ENCODE results near the gene LIPT1. TPM values are rescaled to one million over a fixed set of nuclear protein-coding genes. Genes with fewer than 3 reads are reported as not detected.
"Not testable (repeated sequence)": the region's sequence is repeated elsewhere in the genome, so short reads cannot be mapped to it uniquely, and the experiment has no call there.

Gene LIPT1
- total and polyA plus RNA-seq, 2 donors from 2014 or later: 10.3 to 12.2 TPM

- Histone ChIP-seq H3K27me3 (ENCODE audit: control insufficient read depth, insufficient read depth, low read length) (no peaks in the 10 kb centered on the region), H3K9ac (ENCODE audit: low read length in 3 of 3) (no peak overlapping the region), H3K36me3 (ENCODE audit: control insufficient read depth in 2 of 3, insufficient read depth in 3 of 3, low read length in 3 of 3) (no peaks in the 10 kb centered on the region), H3K9me3 (ENCODE audit: control insufficient read depth in 2 of 3, insufficient read depth in 1 of 3, low read length in 3 of 3) (no peaks in the 10 kb centered on the region), H3K4me1 (ENCODE audit: control insufficient read depth in 2 of 3, insufficient read depth in 2 of 3, low read depth in 1 of 3, low read length in 3 of 3) (no peaks in the 10 kb centered on the region), H3K27ac (ENCODE audit: low read depth in 2 of 2, low read length in 2 of 2) (no peak overlapping the region), H3K4me3 (ENCODE audit: low read length in 3 of 3) (no peak overlapping the region)
- TF ChIP-seq CTCF (IDR thresholded peaks at IDR 0.05; ENCODE audit: borderline replicate concordance, extremely low read depth, insufficient read depth): no peak
- DNase-seq (no peak), FAIRE-seq (no peak)
- intact Hi-C loops (cut with DNase I): no loop called here
These were observed 42.8 kb upstream of the LIPT1 start for GRCh38 chr2:99111945-99112344.

GRCh38 chr2:99112617-99113016 is 42.1 kb upstream of the LIPT1 start:
- TF ChIP-seq CTCF (IDR thresholded peaks at IDR 0.05; ENCODE audit: borderline replicate concordance, extremely low read depth, insufficient read depth): no peak
- Histone ChIP-seq H3K9me3 (ENCODE audit: control insufficient read depth in 2 of 3, insufficient read depth in 1 of 3, low read length in 3 of 3) (no peaks in the 10 kb centered on the region), H3K27ac (ENCODE audit: low read depth in 2 of 2, low read length in 2 of 2) (no peak overlapping the region), H3K27me3 (ENCODE audit: control insufficient read depth, insufficient read depth, low read length) (no peaks in the 10 kb centered on the region), H3K4me1 (ENCODE audit: control insufficient read depth in 2 of 3, insufficient read depth in 2 of 3, low read depth in 1 of 3, low read length in 3 of 3) (no peaks in the 10 kb centered on the region), H3K9ac (ENCODE audit: low read length in 3 of 3) (no peak overlapping the region), H3K36me3 (ENCODE audit: control insufficient read depth in 2 of 3, insufficient read depth in 3 of 3, low read length in 3 of 3) (no peaks in the 10 kb centered on the region), H3K4me3 (ENCODE audit: low read length in 3 of 3) (no peak overlapping the region)
- intact Hi-C loops (cut with DNase I): no loop called here
- DNase-seq: no peak
- no peak for FAIRE-seq

- Histone ChIP-seq H3K4me1 (ENCODE audit: control insufficient read depth in 2 of 3, insufficient read depth in 2 of 3, low read depth in 1 of 3, low read length in 3 of 3) (no peaks in the 10 kb centered on the region), H3K27ac (ENCODE audit: low read depth in 2 of 2, low read length in 2 of 2) (no peak overlapping the region), H3K36me3 (ENCODE audit: control insufficient read depth in 2 of 3, insufficient read depth in 3 of 3, low read length in 3 of 3) (peaks cover 2 to 5% (median 4%) of the 10 kb centered on the region in 3 donors), H3K4me3 (ENCODE audit: low read length in 3 of 3) (no peak overlapping the region), H3K27me3 (ENCODE audit: control insufficient read depth, insufficient read depth, low read length) (no peaks in the 10 kb centered on the region), H3K9ac (ENCODE audit: low read length in 3 of 3) (no peak overlapping the region), H3K9me3 (ENCODE audit: control insufficient read depth in 2 of 3, insufficient read depth in 1 of 3, low read length in 3 of 3) (peaks cover 0 to 3% (median 0%) of the 10 kb centered on the region in 3 donors)
- peak in 2 of 5 donors; percentile 13 to 25 for DNase-seq
- TF ChIP-seq CTCF (IDR thresholded peaks at IDR 0.05; ENCODE audit: borderline replicate concordance, extremely low read depth, insufficient read depth): no peak
- FAIRE-seq: no peak
- intact Hi-C loops (cut with DNase I): no loop called here
These were observed 26.8 kb upstream of the LIPT1 start for GRCh38 chr2:99127981-99128380.

- H3K27ac ChIP-seq (ENCODE audit: low read depth in 2 of 2, low read length in 2 of 2); H3K36me3 ChIP-seq (ENCODE audit: control insufficient read depth in 2 of 3, insufficient read depth in 3 of 3, low read length in 3 of 3); H3K9ac ChIP-seq (ENCODE audit: low read length in 3 of 3); H3K4me1 ChIP-seq (ENCODE audit: control insufficient read depth in 2 of 3, insufficient read depth in 2 of 3, low read depth in 1 of 3, low read length in 3 of 3); H3K9me3 ChIP-seq (ENCODE audit: control insufficient read depth in 2 of 3, insufficient read depth in 1 of 3, low read length in 3 of 3); H3K4me3 ChIP-seq (ENCODE audit: low read length in 3 of 3); intact Hi-C loops (cut with DNase I); FAIRE-seq; H3K27me3 ChIP-seq (ENCODE audit: control insufficient read depth, insufficient read depth, low read length); DNase-seq: not testable (repeated sequence)
These were observed 19.7 kb upstream of the LIPT1 start for GRCh38 chr2:99135044-99135556.

Measured in kidney (tissue), 14 donors.